ENCODE data around the gene OR6C4. TPM values are rescaled to one million over a fixed set of nuclear protein-coding genes. Genes with fewer than 3 reads are reported as not detected.
"Not testable (repeated sequence)": the region's sequence is repeated elsewhere in the genome, so short reads cannot be mapped to it uniquely, and the experiment has no call there.

OR6C4 gene
- not detected for total RNA-seq

DNA sequence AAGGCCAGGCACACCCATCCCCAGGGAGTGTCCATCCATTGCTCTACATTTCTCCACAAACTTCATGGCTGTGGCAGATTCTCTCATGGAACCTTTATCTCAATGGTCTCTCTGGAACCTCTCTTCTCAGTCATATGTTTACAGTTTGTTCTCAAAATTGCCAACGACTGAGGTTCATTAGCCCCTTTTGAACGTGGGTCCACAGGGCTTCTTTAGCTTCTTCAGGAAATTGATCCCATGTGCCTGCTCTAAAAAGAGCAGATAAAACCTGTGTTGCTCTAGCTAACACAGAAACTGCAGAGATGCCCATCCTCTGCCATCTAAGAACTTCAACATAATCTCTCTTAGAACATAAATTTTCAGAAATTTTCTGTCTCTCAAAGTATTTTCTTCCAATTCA, at the start of gene OR6C4:
Gene OR6C4, plus strand, starts transcription at position 301 of the 400 bp plus-strand sequence. CDS start 1,625 bp downstream, outside the sequence.
- intact Hi-C loops (cut with DNase I) = no loop called here
- Histone ChIP-seq H3K36me3 (no peaks in the 10 kb centered on the region), H3K4me1 (no peaks in the 10 kb centered on the region), H3K27ac (no peak within 1 kb of the TSS), H3K4me3 (replicated peaks in 1 of 3) (no peak within 1 kb of the TSS), H3K27me3 (no peaks in the 10 kb centered on the region), H3K9me3 (no peaks in the 10 kb centered on the region)
- WGBS, 2 donors = 41 to 46% methylated on average over 2 of the region's 2 CpGs
- TF ChIP-seq, protein P1, sequence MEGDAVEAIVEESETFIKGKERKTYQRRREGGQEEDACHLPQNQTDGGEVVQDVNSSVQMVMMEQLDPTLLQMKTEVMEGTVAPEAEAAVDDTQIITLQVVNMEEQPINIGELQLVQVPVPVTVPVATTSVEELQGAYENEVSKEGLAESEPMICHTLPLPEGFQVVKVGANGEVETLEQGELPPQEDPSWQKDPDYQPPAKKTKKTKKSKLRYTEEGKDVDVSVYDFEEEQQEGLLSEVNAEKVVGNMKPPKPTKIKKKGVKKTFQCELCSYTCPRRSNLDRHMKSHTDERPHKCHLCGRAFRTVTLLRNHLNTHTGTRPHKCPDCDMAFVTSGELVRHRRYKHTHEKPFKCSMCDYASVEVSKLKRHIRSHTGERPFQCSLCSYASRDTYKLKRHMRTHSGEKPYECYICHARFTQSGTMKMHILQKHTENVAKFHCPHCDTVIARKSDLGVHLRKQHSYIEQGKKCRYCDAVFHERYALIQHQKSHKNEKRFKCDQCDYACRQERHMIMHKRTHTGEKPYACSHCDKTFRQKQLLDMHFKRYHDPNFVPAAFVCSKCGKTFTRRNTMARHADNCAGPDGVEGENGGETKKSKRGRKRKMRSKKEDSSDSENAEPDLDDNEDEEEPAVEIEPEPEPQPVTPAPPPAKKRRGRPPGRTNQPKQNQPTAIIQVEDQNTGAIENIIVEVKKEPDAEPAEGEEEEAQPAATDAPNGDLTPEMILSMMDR (IDR thresholded peaks at IDR 0.05) = no peak
- no peak for TF ChIP-seq POLR2A (IDR thresholded peaks at IDR 0.05)
- DNase-seq = no peak

DNA sequence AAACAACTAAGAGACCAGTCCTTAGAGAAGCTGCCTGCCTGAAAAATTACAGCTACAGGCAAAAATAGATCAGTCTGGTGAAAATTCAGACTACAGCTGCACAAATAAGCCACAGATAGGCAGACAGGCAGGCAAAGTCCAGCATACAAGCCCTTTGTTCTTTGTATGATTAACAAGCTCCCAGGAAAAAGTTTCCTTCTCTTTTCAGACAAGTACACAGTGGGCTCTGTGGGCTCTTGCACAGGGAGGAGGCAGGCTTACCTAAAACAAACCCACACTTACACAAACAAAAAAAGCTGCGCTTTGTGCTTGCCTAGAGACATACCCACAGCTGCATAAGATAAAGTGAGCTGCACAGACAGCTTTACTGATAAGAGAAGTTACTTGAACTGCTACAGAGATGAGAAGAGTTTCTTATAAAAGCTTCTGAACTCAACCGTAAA, 49.6 kb upstream of the OR6C4 start:
- intact Hi-C loops (cut with DNase I) = no loop called here
- no peak overlapping the region for H3K4me3 ChIP-seq (replicated peaks in 1 of 3)
- TF ChIP-seq, protein P1 (IDR thresholded peaks at IDR 0.05) = no peak
- no peak for TF ChIP-seq POLR2A (IDR thresholded peaks at IDR 0.05)
- H3K27ac ChIP-seq = no peak overlapping the region
- no peak for DNase-seq
- WGBS, 2 donors = 12 to 13% methylated on average over 2 of the region's 2 CpGs
- no peaks in the 10 kb centered on the region for H3K9me3 ChIP-seq
- no peaks in the 10 kb centered on the region for H3K36me3 ChIP-seq
- H3K4me1 ChIP-seq = no peaks in the 10 kb centered on the region
- no peaks in the 10 kb centered on the region for H3K27me3 ChIP-seq

DNA sequence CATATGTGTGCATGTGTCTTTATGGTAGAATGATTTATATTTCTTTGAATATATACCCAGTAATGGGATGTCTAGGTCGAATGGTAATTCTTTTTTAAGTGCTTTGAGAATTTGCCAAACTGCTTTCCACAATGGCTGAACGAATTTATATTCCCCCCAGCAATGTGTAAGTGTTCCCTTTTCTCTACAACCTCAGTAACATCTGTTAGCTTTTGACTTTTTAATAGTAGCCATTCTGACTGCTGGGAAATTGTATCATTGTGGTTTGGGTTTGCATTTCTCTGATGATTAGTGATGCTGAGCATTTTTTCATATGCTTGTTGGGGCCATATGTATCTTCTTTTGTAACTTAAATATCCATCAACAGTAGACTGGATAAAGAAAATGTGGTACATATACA, 47.8 kb upstream of the OR6C4 start:
- no peak for DNase-seq
- no peak overlapping the region for H3K4me3 ChIP-seq (replicated peaks in 1 of 3)
- H3K9me3 ChIP-seq = no peaks in the 10 kb centered on the region
- intact Hi-C loops (cut with DNase I) = no loop called here
- TF ChIP-seq POLR2A (IDR thresholded peaks at IDR 0.05) = no peak
- TF ChIP-seq, protein P1 (IDR thresholded peaks at IDR 0.05) = no peak
- H3K4me1 ChIP-seq = no peaks in the 10 kb centered on the region
- no peaks in the 10 kb centered on the region for H3K27me3 ChIP-seq
- WGBS, 2 donors = 35 to 42% methylated on average over 2 of the region's 2 CpGs
- no peaks in the 10 kb centered on the region for H3K36me3 ChIP-seq
- H3K27ac ChIP-seq = no peak overlapping the region

DNA sequence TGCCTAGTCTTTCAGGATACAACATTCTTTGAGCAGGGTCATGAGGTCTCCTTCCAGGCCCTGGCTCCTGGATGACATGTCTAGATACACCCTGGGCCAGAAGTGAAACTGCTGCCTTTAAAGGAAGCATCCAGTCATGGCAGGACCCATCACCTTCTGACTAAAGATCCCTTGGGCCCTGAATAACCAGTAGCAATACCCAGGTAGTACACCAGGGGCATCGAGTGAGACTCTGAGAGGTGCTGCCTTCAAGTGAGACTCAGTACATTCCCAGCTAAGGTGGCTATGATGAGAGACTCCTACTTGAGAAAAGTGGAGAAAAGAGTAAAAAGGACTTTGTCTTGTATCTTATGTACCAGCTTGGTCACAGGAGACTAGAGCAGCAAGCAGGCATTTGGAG, 33.7 kb upstream of the OR6C4 start:
- WGBS, 2 donors = 80 to 83% methylated on average over 1 of the region's 1 CpG
- intact Hi-C loops (cut with DNase I) = no loop called here
- no peak for TF ChIP-seq POLR2A (IDR thresholded peaks at IDR 0.05)
- TF ChIP-seq, protein P1 (IDR thresholded peaks at IDR 0.05) = no peak

DNA sequence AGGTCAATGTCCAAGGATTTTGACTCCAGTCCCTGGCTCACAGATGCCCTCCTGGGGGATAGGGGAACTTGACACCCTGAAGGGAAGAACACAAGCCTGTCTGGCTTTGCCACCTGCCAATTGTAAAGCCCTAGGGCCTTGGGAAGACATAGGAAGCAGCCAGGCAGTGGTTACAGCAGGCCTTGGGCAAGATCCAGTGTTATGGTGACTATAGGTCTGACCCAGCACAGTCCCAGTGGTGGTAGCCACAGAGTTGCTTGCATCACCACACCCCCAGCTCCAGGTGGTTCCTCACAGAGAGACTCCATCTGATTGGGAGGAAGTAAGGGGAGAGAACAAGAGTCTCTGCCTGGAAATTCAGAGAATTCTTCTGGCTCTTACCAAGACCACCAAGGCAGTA, 33.0 kb upstream of the OR6C4 start:
- intact Hi-C loops (cut with DNase I) = no loop called here
- H3K36me3 ChIP-seq = no peaks in the 10 kb centered on the region

More for the DNA sequence above, 33.7 kb upstream of the OR6C4 start:
- Histone ChIP-seq H3K4me3 (replicated peaks in 1 of 3) (no peak overlapping the region), H3K9me3 (no peaks in the 10 kb centered on the region), H3K27me3 (no peaks in the 10 kb centered on the region), H3K36me3 (no peaks in the 10 kb centered on the region), H3K27ac (no peak overlapping the region), H3K4me1 (no peaks in the 10 kb centered on the region)
- DNase-seq = no peak

DNA sequence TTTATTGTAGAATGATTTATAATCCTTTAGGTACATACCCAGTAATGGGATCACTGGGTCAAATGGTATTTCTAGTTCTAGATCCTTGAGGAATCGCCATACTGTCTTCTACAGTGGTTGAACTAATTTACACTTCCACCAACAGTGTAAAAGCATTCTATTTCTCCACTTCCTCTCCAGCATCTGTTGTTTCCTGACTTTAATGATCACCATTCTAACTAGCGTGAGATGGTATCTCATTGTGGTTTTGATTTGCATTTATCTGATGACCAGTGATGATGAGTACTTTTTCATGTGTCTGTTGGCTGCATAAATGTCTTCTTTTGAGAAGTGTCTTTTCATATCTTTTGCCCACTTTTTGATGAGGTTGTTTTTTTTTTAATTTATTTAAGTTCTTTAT, 1.2 kb upstream of the OR6C4 start:
- 70 to 76% methylated on average over 2 of the region's 2 CpGs for WGBS, 2 donors
- H3K4me1 ChIP-seq; DNase-seq; H3K4me3 ChIP-seq (replicated peaks in 1 of 3); H3K9me3 ChIP-seq; intact Hi-C loops (cut with DNase I); H3K27me3 ChIP-seq; H3K36me3 ChIP-seq; H3K27ac ChIP-seq: not testable (repeated sequence)

More for the DNA sequence above, 33.0 kb upstream of the OR6C4 start:
- TF ChIP-seq, protein P1 (IDR thresholded peaks at IDR 0.05) = no peak
- no peak for TF ChIP-seq POLR2A (IDR thresholded peaks at IDR 0.05)
- no peak overlapping the region for H3K4me3 ChIP-seq (replicated peaks in 1 of 3)
- DNase-seq = no peak
- H3K27me3 ChIP-seq = no peaks in the 10 kb centered on the region
- no peaks in the 10 kb centered on the region for H3K9me3 ChIP-seq
- no peaks in the 10 kb centered on the region for H3K4me1 ChIP-seq
- no peak overlapping the region for H3K27ac ChIP-seq

Measured in thyroid gland (tissue), 4 donors.